Testis (tissue), 3 donors: ENCODE results near the gene RHBDL3. TPM values are rescaled to one million over a fixed set of nuclear protein-coding genes. Genes with fewer than 3 reads are reported as not detected.

Experiments
- DNase-seq: peaks from one replicate; pipeline ENCODE4 v3.0.0-alpha.2; 2019
- H3K27ac ChIP-seq, 2 donors: fragments of 200-600 bp; sonication (generic); one replicate each; pipeline ENCODE4 v1.5.1; 2019
- H3K27me3 ChIP-seq: fragments of 200-600 bp; sonication (generic); one replicate; pipeline ENCODE4 v1.5.1; 2019
- H3K36me3 ChIP-seq: fragments of 200-600 bp; sonication (generic); one replicate; pipeline ENCODE4 v1.5.1; 2017; ENCODE audit warnings: low read depth; ENCODE audit errors: missing control alignments
- H3K4me1 ChIP-seq: fragments of 200-600 bp; sonication (generic); one replicate; pipeline ENCODE4 v1.5.1; 2019
- H3K4me3 ChIP-seq, 2 donors: fragments of 200-600 bp; sonication (generic); one replicate each; pipeline ENCODE4 v1.5.1; 2017 to 2019
- H3K9me3 ChIP-seq: fragments of 200-600 bp; sonication (generic); one replicate; pipeline ENCODE4 v1.5.1; 2017
- CTCF ChIP-seq, 3 experiments: fragments of 450-650 bp in 2 of 3; fragments of 200-600 bp in 1 of 3; sonication (generic) in 1 of 3; IDR thresholded peaks; one replicate each; pipeline ENCODE4 v1.5.1; 2016 to 2019; ENCODE audit warnings: antibody characterized with exemption in 3 of 3, mild to moderate bottlenecking in 2 of 3, moderate library complexity in 1 of 3
- POLR2A ChIP-seq: fragments of 450-650 bp; IDR thresholded peaks from one replicate; pipeline ENCODE4 v1.6.1; 2017; ENCODE audit warnings: antibody characterized with exemption, mild to moderate bottlenecking, moderate library complexity
- WGBS, 2 donors: methylation state at CpG; one replicate each; pipeline ENCODE4 v1.1.5; 2018; 5-methylcytosine and 5-hydroxymethylcytosine counted together
- intact Hi-C: fragments of 100-400 bp; cut with DNase I; formaldehyde crosslinking; loops from one replicate; pipeline ENCODE4 v1.15.1; 2023; ENCODE audit warnings: low total_unique reads
- polyA plus RNA-seq: library from polyadenylated mRNA; stranded (reverse); fragments of 350-450 nt; fragmentation: Illumina TruSeq; extraction: RNeasy Lipid Tissue Mini Kit (QIAGEN cat#74804); gene quantifications from one replicate; pipeline ENCODE4 v1.2.3, GENCODE V29; 2014; ENCODE audit warnings: low read depth, low replicate concordance; ENCODE audit not compliant: insufficient read depth
- total RNA-seq, 2 donors: library from RNA; depleted of rRNA; stranded (reverse); fragments of >200 nt; gene quantifications; one replicate each; pipeline ENCODE4 v1.2.3, GENCODE V29; 2016

The RHBDL3 gene
- total and polyA plus RNA-seq, 3 donors from 2014 or later: 3.5 to 4.5 (median 4.1) TPM

GRCh38 chr17:32285746-32286517 is 20.3 kb downstream of the RHBDL3 start:
- intact Hi-C loops: no loop called here
- no peak overlapping the region for H3K27ac ChIP-seq
- H3K36me3 ChIP-seq: no peaks in the 10 kb centered on the region
- TF ChIP-seq CTCF (IDR thresholded peaks at IDR 0.05) (no peak), POLR2A (no peak)
- no peak overlapping the region for H3K4me3 ChIP-seq
- peaks cover 9% of the 10 kb centered on the region for H3K4me1 ChIP-seq
- H3K27me3 ChIP-seq: no peaks in the 10 kb centered on the region
- H3K9me3 ChIP-seq: no peaks in the 10 kb centered on the region
- 87 to 90% methylated on average over 9 of the region's 9 CpGs for WGBS, 2 donors
- no peak for DNase-seq

DNA sequence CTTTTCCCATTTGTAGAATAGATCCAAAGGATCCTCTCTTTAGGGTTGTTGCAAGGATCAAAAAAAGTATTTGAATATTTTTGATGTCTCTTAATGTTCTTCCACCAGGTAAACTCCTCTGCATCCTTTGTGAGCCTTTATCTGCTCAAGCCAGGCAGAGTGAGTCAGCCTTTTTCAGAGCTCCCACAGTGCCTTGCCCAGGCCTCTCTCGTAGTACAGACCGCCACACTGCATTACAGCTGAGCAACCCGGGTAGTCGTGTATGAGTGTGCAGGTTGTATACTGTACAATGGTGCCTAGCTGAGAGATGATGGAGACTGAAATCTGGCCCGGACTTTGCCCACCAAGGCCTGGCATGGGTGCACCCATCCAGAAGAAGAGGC is 20.9 kb downstream of the RHBDL3 start:
- Histone ChIP-seq H3K36me3 (no peaks in the 10 kb centered on the region), H3K27me3 (no peaks in the 10 kb centered on the region), H3K9me3 (no peaks in the 10 kb centered on the region), H3K4me1 (peaks cover 9% of the 10 kb centered on the region), H3K27ac (no peak overlapping the region), H3K4me3 (no peak overlapping the region)
- DNase-seq: no peak
- WGBS, 2 donors: 82 to 93% methylated on average over 5 of the region's 5 CpGs
- intact Hi-C loops: no loop called here
- TF ChIP-seq POLR2A (no peak), CTCF (IDR thresholded peaks at IDR 0.05) (no peak)

- Histone ChIP-seq H3K27ac (no peak overlapping the region), H3K27me3 (no peaks in the 10 kb centered on the region), H3K9me3 (no peaks in the 10 kb centered on the region), H3K4me1 (peaks cover 9% of the 10 kb centered on the region), H3K36me3 (no peaks in the 10 kb centered on the region), H3K4me3 (no peak overlapping the region)
- TF ChIP-seq CTCF (IDR thresholded peaks at IDR 0.05): no peak
- no peak for TF ChIP-seq POLR2A
- intact Hi-C loops: no loop called here
- no peak for DNase-seq
- 90 to 93% methylated on average over 5 to 10 of the region's 10 CpGs for WGBS, 2 donors
Measured at GRCh38 chr17:32287804-32288511, 22.3 kb downstream of the RHBDL3 start.

DNA sequence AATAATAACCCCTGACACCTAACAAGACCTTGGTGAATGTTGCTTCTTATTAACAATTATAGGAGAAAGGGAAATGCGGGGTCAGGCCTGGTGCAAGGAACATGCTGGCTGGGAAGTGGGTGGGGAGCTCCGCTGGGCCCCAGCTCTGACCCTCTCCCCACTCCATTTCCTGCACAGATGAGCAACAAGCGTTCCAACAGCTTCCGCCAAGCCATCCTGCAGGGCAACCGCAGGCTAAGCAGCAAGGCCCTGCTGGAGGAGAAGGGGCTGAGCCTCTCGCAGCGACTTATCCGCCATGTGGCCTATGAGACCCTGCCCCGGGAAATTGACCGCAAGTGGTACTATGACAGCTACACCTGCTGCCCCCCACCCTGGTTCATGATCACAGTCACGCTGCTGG is 23.0 kb downstream of the RHBDL3 start:
- WGBS, 2 donors: 79 to 84% methylated on average over 11 of the region's 11 CpGs
- intact Hi-C loops: no loop called here

More for the DNA sequence above, 23.0 kb downstream of the RHBDL3 start:
- DNase-seq: no peak
- no peak for TF ChIP-seq CTCF (IDR thresholded peaks at IDR 0.05)
- TF ChIP-seq POLR2A: no peak
- H3K9me3 ChIP-seq: no peaks in the 10 kb centered on the region
- H3K4me1 ChIP-seq: peaks cover 7% of the 10 kb centered on the region
- H3K36me3 ChIP-seq: no peaks in the 10 kb centered on the region
- no peaks in the 10 kb centered on the region for H3K27me3 ChIP-seq
- no peak overlapping the region for H3K4me3 ChIP-seq
- H3K27ac ChIP-seq: no peak overlapping the region
